Kidney epithelial cell (primary cell): ENCODE data around the gene AMBRA1. TPM values are rescaled to one million over a fixed set of nuclear protein-coding genes. Genes with fewer than 3 reads are reported as not detected.

Experiments used
- DNase-seq: peaks from one replicate; pipeline ENCODE4 v3.0.0-alpha.2; 2010; ENCODE audit warnings: low read depth
- H3K27me3 ChIP-seq: 2 replicates; pipeline ENCODE4 v1.6.0; 2011; ENCODE audit warnings: low read length; ENCODE audit not compliant: control insufficient read depth, insufficient read depth
- H3K36me3 ChIP-seq: 2 replicates; pipeline ENCODE4 v1.5.1; 2011; ENCODE audit warnings: low read length; ENCODE audit not compliant: control insufficient read depth, insufficient read depth
- H3K4me3 ChIP-seq: 2 replicates; pipeline ENCODE4 v1.5.1; 2011; ENCODE audit warnings: low read depth, mild to moderate bottlenecking, control low read depth, low read length
- total RNA-seq: library from RNA; depleted of rRNA; stranded (reverse); fragments of >200 nt; gene quantifications from 2 replicates; pipeline ENCODE4 v1.2.3, GENCODE V29; 2015
- TF ChIP-seq, protein P1 (sequence below): IDR thresholded peaks from 2 replicates; pipeline ENCODE4 v1.5.1; 2011; ENCODE audit warnings: mild to moderate bottlenecking, moderate library complexity, low read length, control low read depth, inconsistent platforms; ENCODE audit not compliant: insufficient read depth, poor library complexity, severe bottlenecking

AMBRA1 gene
- total RNA-seq, 1 donor from 2014 or later, result 23.1 TPM

DNA sequence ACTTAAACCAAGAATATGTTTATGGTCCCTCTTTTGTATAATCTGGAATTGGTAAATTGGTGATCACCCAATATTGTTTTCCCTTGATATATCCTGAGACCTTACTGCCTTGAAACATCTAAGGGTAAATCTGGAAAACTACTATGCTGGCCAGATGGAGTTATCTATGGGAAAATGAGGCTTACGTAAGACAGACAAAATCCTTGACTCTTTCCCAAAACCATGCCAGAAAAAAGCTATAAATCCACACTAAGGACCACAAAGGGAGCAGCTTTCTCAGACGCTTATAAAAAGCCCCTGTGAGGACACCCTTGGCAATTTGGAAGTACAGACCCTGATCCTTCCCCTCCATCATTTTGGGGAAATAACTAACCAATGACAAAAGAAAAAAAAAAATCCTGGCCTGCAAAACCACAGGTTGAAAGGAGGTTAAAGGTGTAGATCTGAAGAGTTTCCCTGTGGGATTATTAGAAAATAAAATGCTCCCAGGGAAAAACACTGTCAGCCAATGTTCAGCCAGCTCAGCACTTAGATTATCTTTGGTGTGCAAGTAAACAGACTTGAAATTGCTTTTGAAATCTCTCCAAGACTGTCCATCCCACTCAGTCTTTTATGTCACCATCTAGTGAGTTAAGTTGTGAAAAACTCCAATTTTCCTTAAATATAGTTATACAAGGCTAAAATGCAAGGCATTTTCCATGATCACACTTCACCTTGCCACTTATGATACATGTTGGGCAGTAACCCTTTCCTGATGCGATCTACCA, 6.6 kb upstream of the AMBRA1 start:
- Histone ChIP-seq H3K4me3 (no peak overlapping the region), H3K36me3 (peaks cover 3% of the 10 kb centered on the region), H3K27me3 (no peaks in the 10 kb centered on the region)
- TF ChIP-seq, protein P1, sequence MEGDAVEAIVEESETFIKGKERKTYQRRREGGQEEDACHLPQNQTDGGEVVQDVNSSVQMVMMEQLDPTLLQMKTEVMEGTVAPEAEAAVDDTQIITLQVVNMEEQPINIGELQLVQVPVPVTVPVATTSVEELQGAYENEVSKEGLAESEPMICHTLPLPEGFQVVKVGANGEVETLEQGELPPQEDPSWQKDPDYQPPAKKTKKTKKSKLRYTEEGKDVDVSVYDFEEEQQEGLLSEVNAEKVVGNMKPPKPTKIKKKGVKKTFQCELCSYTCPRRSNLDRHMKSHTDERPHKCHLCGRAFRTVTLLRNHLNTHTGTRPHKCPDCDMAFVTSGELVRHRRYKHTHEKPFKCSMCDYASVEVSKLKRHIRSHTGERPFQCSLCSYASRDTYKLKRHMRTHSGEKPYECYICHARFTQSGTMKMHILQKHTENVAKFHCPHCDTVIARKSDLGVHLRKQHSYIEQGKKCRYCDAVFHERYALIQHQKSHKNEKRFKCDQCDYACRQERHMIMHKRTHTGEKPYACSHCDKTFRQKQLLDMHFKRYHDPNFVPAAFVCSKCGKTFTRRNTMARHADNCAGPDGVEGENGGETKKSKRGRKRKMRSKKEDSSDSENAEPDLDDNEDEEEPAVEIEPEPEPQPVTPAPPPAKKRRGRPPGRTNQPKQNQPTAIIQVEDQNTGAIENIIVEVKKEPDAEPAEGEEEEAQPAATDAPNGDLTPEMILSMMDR, result no peak
- DNase-seq, result no peak

DNA sequence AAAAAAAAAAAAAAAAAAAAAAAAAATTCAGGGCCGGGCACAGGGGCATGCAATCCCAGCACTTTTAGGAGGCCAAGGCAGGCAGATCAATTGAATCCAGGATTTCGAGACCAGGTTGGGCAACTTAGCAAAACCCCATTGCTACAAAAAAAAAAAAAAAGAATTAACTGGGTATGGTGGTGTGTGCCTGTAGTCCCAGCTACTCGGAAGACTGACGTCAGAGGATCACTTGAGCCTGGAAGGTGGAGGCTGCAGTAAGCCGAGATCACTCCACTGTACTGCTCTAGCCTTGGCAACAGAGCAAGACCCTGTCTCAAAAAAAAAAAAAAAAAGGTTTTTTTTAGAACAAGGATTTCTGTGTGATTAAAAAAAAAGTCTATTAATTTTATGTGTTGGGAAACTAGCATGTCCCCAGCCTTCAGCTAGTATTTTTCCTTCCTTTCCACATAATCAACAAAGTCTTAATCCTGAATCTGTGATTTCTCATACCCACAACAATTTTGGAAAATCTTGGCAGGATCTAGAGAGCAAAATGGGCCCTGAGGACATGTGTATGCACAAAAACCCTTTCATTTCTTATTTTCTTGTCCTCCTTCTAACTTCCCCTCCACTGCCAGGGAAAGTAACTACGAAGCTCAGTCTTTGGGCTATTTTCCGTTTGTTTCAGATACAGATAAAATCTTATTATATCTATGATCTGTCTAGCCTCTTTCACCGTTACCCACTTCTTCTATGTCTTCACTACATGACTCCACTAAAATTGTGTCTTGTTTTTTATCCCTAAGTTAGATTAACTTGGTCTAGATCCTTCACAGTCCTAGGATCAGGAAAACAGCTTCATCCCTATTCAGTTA, 5.7 kb upstream of the AMBRA1 start:
- Histone ChIP-seq H3K27me3 (no peaks in the 10 kb centered on the region), H3K4me3 (no peak overlapping the region), H3K36me3 (peaks cover 3% of the 10 kb centered on the region)
- no peak for DNase-seq
- TF ChIP-seq, protein P1, result no peak

DNA sequence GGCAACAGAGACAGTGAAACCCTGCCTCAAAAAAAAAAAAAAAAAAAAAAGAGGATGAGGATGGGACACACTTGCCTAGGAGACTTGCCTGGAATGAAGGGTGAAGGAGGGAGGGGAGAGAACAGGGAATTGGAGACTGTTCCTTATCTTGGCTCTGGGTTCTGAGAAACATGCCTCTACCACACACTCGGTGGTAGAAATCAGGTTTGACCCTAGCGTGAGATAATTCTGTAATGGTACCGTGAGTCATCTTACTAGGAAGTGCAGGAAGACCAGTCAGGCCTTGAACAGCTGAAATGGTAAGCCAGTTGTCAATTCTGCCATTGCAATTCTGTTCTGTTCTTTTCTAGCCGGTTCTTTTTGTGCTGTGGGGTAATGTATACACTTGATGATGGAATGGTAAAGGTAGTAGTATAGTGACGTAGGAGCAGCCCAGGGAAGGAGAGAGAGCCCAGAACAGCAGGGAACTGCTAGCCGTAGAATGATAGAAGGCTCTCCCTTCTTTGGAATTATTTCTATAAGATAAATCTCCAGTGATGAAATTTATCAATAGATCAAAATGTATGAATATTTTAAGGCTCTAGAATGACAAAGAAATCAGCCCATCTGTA, 3.9 kb upstream of the AMBRA1 start:
- no peak for DNase-seq
- Histone ChIP-seq H3K27me3 (no peaks in the 10 kb centered on the region), H3K4me3 (no peak overlapping the region), H3K36me3 (no peaks in the 10 kb centered on the region)
- TF ChIP-seq, protein P1, result no peak

DNA sequence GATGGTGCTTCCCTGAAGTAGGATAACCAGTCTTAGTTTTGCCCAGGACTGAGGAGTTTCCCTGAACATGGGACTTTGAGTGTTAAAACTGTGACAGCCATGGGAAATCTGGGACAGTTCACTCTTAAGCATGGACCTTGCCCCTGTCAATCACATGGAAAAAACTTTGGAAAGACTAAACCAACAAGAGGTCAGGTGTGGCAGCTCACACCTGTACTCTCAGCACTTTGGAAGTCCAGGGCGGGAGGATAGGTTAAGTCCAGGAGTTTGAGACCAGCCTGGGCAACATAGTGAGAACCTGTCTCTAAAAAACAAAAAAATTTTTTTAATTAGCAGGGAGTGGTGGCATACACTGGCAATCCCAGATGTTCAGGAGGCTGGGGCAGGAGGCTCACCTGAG, 3.3 kb upstream of the AMBRA1 start:
- H3K4me3 ChIP-seq, result no peak overlapping the region
- no peak for DNase-seq
- no peaks in the 10 kb centered on the region for H3K27me3 ChIP-seq
- H3K36me3 ChIP-seq, result no peaks in the 10 kb centered on the region
- TF ChIP-seq, protein P1, result no peak

DNA sequence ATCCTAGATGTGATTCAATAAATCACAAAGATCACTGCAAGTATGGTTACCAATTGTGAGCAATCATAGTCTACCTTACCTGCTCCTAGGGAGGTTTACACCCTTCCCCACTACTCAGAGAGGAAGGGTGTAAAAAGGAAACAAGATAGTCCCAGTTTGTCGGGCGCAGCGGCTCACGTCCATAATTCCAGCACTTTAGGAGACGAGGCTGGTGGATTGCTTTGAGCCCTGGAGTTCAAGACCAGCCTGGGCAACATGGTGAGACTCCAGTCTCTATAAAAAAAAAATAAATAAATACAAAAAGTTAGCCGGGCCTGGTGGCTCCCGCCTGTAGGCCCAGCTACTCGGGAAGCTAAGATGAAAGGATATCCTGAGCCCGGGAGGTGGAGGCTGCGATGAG, 962 bp upstream of the AMBRA1 start:
- no peaks in the 10 kb centered on the region for H3K27me3 ChIP-seq
- TF ChIP-seq, protein P1, result no peak
- DNase-seq, result no peak
- H3K4me3 ChIP-seq, result no peak overlapping the region
- no peaks in the 10 kb centered on the region for H3K36me3 ChIP-seq
